Transverse colon (tissue), 4 donors: ENCODE results near the gene PTPRD. TPM values are rescaled to one million over a fixed set of nuclear protein-coding genes. Genes with fewer than 3 reads are reported as not detected.

ENCODE experiments used
- DNase-seq: peaks from one replicate; pipeline ENCODE4 v3.0.0-alpha.2; 2019
- H3K27ac ChIP-seq, 4 donors: fragments of 200-600 bp; sonication (generic); 2 replicates each; pipeline ENCODE4 v1.5.1; 2016 to 2018; ENCODE audit warnings: inconsistent platforms in 4 of 4
- H3K27me3 ChIP-seq: fragments of 200-600 bp; sonication (generic); 2 replicates; pipeline ENCODE4 v1.5.1; 2017; ENCODE audit warnings: inconsistent platforms
- H3K36me3 ChIP-seq, 4 donors: fragments of 200-600 bp; sonication (generic); 2 replicates each; pipeline ENCODE4 v1.5.1; 2017 to 2019; ENCODE audit warnings: inconsistent platforms in 4 of 4
- H3K4me1 ChIP-seq, 4 donors: fragments of 200-600 bp; sonication (generic); 2 replicates each; pipeline ENCODE4 v1.5.1; 2017 to 2020; ENCODE audit warnings: inconsistent platforms in 4 of 4
- H3K4me3 ChIP-seq, 4 donors: fragments of 200-600 bp; sonication (generic); 1 replicate in 1 of 4; 2 replicates in 3 of 4; pipeline versions ENCODE4 v1.5.1 to v1.6.1; 2017 to 2019; ENCODE audit warnings: inconsistent platforms in 4 of 4
- H3K9me3 ChIP-seq, 2 donors: fragments of 200-600 bp; sonication (generic); 2 replicates each; pipeline ENCODE4 v1.5.1; 2017 to 2019; ENCODE audit warnings: inconsistent platforms in 2 of 2
- EP300 ChIP-seq: sonication (generic); formaldehyde crosslinking; IDR thresholded peaks from one replicate; pipeline ENCODE4 v1.6.1; 2017; ENCODE audit warnings: antibody characterized with exemption, low read depth
- POLR2A ChIP-seq: fragments of 450-650 bp; IDR thresholded peaks from one replicate; pipeline ENCODE4 v1.6.1; 2016; ENCODE audit warnings: antibody characterized with exemption, mild to moderate bottlenecking, moderate library complexity
- POLR2AphosphoS5 ChIP-seq, 3 donors: sonication (generic); formaldehyde crosslinking; IDR thresholded peaks; one replicate each; pipeline ENCODE4 v1.6.1; 2016; ENCODE audit warnings: antibody characterized with exemption in 3 of 3
- WGBS, 2 donors: methylation state at CpG; one replicate each; pipeline ENCODE4 v1.1.5; 2018; ENCODE audit warnings: low coverage in 1 of 2; 5-methylcytosine and 5-hydroxymethylcytosine counted together
- in situ Hi-C, 4 donors: fragments of 200-750 bp; cut with MboI; loops; one replicate each; pipeline versions ENCODE4 v1.15.0 to v1.15.1; 2017; ENCODE audit warnings: low sequenced_read_pairs in 3 of 4, low pct_ligation_motif_present in 1 of 4, low pct_unique_long_range_greater_than_20kb in 1 of 4
- intact Hi-C: fragments of 100-400 bp; cut with DNase I; formaldehyde crosslinking; loops from one replicate; pipeline ENCODE4 v1.15.1; 2023; ENCODE audit warnings: low total_unique reads
- total RNA-seq, 4 donors: library from RNA; depleted of rRNA; stranded (reverse); fragments of >200 nt; gene quantifications; one replicate each; pipeline ENCODE4 v1.1.0, GENCODE V29; 2016
- TF ChIP-seq, protein P1 (sequence below), 5 experiments: fragments of 200-600 bp in 3 of 5; fragments of 450-650 bp in 2 of 5; sonication (generic) in 3 of 5; IDR thresholded peaks; 1 replicate in 2 of 5; 2 replicates in 3 of 5; pipeline ENCODE4 v1.5.1; 2016 to 2017; ENCODE audit warnings: antibody characterized with exemption in 5 of 5, inconsistent platforms in 3 of 5, mild to moderate bottlenecking in 2 of 5, moderate library complexity in 1 of 5

The PTPRD gene
- total RNA-seq, 4 donors from 2014 or later, result 43.0 to 115 (median 79.1) TPM

DNA sequence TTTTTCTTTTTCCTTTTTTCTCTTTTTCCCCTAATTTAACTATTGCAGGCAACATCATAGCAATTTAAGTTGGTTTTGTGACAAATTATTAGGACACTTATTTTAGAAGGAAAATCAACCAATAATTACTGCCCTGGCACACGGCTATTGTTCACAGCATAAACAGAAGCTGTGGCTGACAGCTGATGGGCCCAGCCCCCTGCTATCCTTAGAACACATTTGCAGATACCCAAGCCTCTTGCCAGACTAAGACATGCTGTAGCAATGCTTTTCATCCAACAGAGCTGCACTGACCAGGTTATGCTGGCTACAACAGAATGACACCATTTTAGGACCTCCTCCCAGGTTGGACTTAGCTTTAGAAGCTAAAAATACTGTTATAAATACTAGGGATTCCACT is 1960.5 kb downstream of the PTPRD start:
- no peak for DNase-seq
- H3K27me3 ChIP-seq, result no peaks in the 10 kb centered on the region
- no peak overlapping the region for H3K4me3 ChIP-seq
- WGBS, 2 donors, result 77% methylated on average over 1 of the region's 1 CpG
- TF ChIP-seq, protein P1, sequence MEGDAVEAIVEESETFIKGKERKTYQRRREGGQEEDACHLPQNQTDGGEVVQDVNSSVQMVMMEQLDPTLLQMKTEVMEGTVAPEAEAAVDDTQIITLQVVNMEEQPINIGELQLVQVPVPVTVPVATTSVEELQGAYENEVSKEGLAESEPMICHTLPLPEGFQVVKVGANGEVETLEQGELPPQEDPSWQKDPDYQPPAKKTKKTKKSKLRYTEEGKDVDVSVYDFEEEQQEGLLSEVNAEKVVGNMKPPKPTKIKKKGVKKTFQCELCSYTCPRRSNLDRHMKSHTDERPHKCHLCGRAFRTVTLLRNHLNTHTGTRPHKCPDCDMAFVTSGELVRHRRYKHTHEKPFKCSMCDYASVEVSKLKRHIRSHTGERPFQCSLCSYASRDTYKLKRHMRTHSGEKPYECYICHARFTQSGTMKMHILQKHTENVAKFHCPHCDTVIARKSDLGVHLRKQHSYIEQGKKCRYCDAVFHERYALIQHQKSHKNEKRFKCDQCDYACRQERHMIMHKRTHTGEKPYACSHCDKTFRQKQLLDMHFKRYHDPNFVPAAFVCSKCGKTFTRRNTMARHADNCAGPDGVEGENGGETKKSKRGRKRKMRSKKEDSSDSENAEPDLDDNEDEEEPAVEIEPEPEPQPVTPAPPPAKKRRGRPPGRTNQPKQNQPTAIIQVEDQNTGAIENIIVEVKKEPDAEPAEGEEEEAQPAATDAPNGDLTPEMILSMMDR (IDR thresholded peaks at IDR 0.05), result no peak
- no peak for TF ChIP-seq POLR2A
- TF ChIP-seq EP300, result no peak
- no peak for TF ChIP-seq POLR2AphosphoS5 (IDR thresholded peaks at IDR 0.05)
- no peaks in the 10 kb centered on the region for H3K36me3 ChIP-seq
- H3K9me3 ChIP-seq, result no peaks in the 10 kb centered on the region
- intact Hi-C loops (no loop called here), in situ Hi-C loops (no loop called here)
- no peak overlapping the region for H3K27ac ChIP-seq
- H3K4me1 ChIP-seq, result no peaks in the 10 kb centered on the region

DNA sequence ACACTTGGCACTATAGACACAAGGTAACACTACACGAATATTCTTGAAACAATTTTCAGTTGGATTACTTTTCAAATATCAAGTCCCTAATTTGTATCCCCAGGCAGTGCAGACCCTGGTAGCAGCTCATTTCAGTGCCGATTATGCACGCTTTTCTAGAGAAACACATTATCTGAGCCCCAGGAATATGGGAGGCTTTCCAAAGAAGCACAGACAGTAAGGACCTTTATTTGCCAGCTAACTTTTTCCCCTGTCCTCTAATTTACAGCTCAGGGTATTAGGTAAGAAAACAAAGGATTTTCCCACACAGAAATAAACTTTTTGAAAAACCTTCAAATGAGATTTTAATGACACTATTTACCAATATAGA is 1961.0 kb downstream of the PTPRD start:
- Histone ChIP-seq H3K27me3 (no peaks in the 10 kb centered on the region), H3K36me3 (no peaks in the 10 kb centered on the region), H3K27ac (no peak overlapping the region), H3K4me3 (no peak overlapping the region), H3K9me3 (no peaks in the 10 kb centered on the region), H3K4me1 (no peaks in the 10 kb centered on the region)
- intact Hi-C loops, result no loop called here
- in situ Hi-C loops, result no loop called here
- WGBS, 2 donors, result 41 to 47% methylated on average over 3 of the region's 3 CpGs
- DNase-seq, result no peak
- TF ChIP-seq POLR2AphosphoS5 (IDR thresholded peaks at IDR 0.05), result no peak
- TF ChIP-seq, protein P1 (IDR thresholded peaks at IDR 0.05), result no peak

- H3K27ac ChIP-seq, result no peak overlapping the region
- WGBS, 2 donors, result 71 to 80% methylated on average over 8 to 10 of the region's 10 CpGs
- intact Hi-C loops (no loop called here), in situ Hi-C loops (no loop called here)
- H3K27me3 ChIP-seq, result no peaks in the 10 kb centered on the region
- no peaks in the 10 kb centered on the region for H3K36me3 ChIP-seq
- TF ChIP-seq, protein P1 (IDR thresholded peaks at IDR 0.05), result no peak
- no peak for TF ChIP-seq POLR2A
- DNase-seq, result no peak
- no peak overlapping the region for H3K4me3 ChIP-seq
- no peaks in the 10 kb centered on the region for H3K9me3 ChIP-seq
- H3K4me1 ChIP-seq, result no peaks in the 10 kb centered on the region
Observed at GRCh38 chr9:8651070-8651845, 1961.5 kb downstream of the PTPRD start.

- DNase-seq, result no peak
- Histone ChIP-seq H3K27me3 (no peaks in the 10 kb centered on the region), H3K27ac (no peak overlapping the region), H3K4me1 (no peaks in the 10 kb centered on the region), H3K4me3 (no peak overlapping the region), H3K9me3 (no peaks in the 10 kb centered on the region), H3K36me3 (no peaks in the 10 kb centered on the region)
- 78 to 86% methylated on average over 1 to 4 of the region's 4 CpGs for WGBS, 2 donors
- intact Hi-C loops, result no loop called here
- no peak for TF ChIP-seq POLR2AphosphoS5 (IDR thresholded peaks at IDR 0.05)
- TF ChIP-seq, protein P1 (IDR thresholded peaks at IDR 0.05), result no peak
- in situ Hi-C loops, result no loop called here
Observed at GRCh38 chr9:8649807-8650206, 1963.0 kb downstream of the PTPRD start.
